Vagina (tissue), 2 donors: ENCODE data around the gene AIG1. TPM values are rescaled to one million over a fixed set of nuclear protein-coding genes. Genes with fewer than 3 reads are reported as not detected.

Experiments used
- DNase-seq, 2 donors: peaks; one replicate each; pipeline ENCODE4 v3.0.0-alpha.2; 2017; ENCODE audit errors: extremely low spot score in 2 of 2
- H3K27ac ChIP-seq: fragments of 200-600 bp; sonication (generic); one replicate; pipeline ENCODE4 v1.5.1; 2019
- H3K27me3 ChIP-seq: fragments of 200-600 bp; sonication (generic); one replicate; pipeline ENCODE4 v1.5.1; 2019
- H3K36me3 ChIP-seq, 2 donors: fragments of 200-600 bp; sonication (generic); one replicate each; pipeline ENCODE4 v1.5.1; 2017 to 2019
- H3K4me1 ChIP-seq: fragments of 200-600 bp; sonication (generic); one replicate; pipeline ENCODE4 v1.5.1; 2019
- H3K4me3 ChIP-seq, 2 donors: fragments of 200-600 bp; sonication (generic); 1 replicate in 1 of 2; 2 replicates in 1 of 2; pipeline ENCODE4 v1.5.1; 2016 to 2019
- H3K9me3 ChIP-seq: fragments of 200-600 bp; sonication (generic); one replicate; pipeline ENCODE4 v1.5.1; 2019
- CTCF ChIP-seq, 3 experiments: fragments of 450-650 bp in 2 of 3; fragments of 200-600 bp in 1 of 3; sonication (generic) in 1 of 3; IDR thresholded peaks; one replicate each; pipeline ENCODE4 v1.5.1; 2017 to 2019; ENCODE audit warnings: antibody characterized with exemption in 3 of 3, mild to moderate bottlenecking in 2 of 3, moderate library complexity in 2 of 3
- POLR2A ChIP-seq, 2 donors: fragments of 450-650 bp; IDR thresholded peaks; one replicate each; pipeline ENCODE4 v1.6.1; 2017; ENCODE audit warnings: antibody characterized with exemption in 2 of 2, mild to moderate bottlenecking in 2 of 2, moderate library complexity in 2 of 2
- POLR2AphosphoS5 ChIP-seq, 2 donors: sonication (generic); formaldehyde crosslinking; IDR thresholded peaks; one replicate each; pipeline ENCODE4 v1.9.0; 2017; ENCODE audit warnings: antibody characterized with exemption in 2 of 2, mild to moderate bottlenecking in 2 of 2, low read depth in 1 of 2; ENCODE audit not compliant: insufficient read depth in 1 of 2
- intact Hi-C: fragments of 100-400 bp; cut with DNase I; formaldehyde crosslinking; loops from one replicate; pipeline ENCODE4 v1.15.1; 2023
- total RNA-seq: library from RNA; depleted of rRNA; stranded (reverse); fragments of >200 nt; gene quantifications from one replicate; pipeline ENCODE4 v1.2.3, GENCODE V29; 2016

Gene AIG1
- total RNA-seq, 1 donor from 2014 or later: 22.3 TPM

GRCh38 chr6:143215771-143216170 lies 155.1 kb downstream of the AIG1 start:
- no peak overlapping the region for H3K27ac ChIP-seq
- H3K9me3 ChIP-seq: no peaks in the 10 kb centered on the region
- TF ChIP-seq POLR2A (IDR thresholded peaks at IDR 0.05) (no peak), POLR2AphosphoS5 (IDR thresholded peaks at IDR 0.05; ENCODE audit: insufficient read depth in 1 of 2, low read depth in 1 of 2) (no peak), CTCF (IDR thresholded peaks at IDR 0.05) (no peak)
- intact Hi-C loops: no loop called here
- no peaks in the 10 kb centered on the region for H3K36me3 ChIP-seq
- no peaks in the 10 kb centered on the region for H3K27me3 ChIP-seq
- DNase-seq: no peak
- H3K4me3 ChIP-seq: no peak overlapping the region
- H3K4me1 ChIP-seq: no peaks in the 10 kb centered on the region

DNA sequence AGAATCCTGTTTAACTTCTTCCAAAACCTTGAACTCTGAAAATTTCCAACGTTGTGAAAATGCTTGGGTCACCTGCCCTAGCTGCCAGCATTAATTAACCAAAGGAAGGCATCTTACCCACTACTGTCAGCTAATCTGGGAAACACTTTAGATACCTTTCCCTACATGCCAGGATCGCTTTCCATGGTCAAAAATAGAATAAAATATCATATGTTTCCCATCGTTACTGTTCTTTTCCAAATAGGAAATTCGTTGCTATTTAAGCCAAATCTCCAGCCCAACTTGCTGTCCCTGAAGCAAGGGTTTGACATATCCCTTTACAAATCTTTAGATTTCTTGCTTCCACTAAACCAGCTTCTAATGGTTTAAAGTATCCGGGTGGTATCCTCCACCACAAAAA lies 157.5 kb downstream of the AIG1 start:
- Histone ChIP-seq H3K27me3 (no peaks in the 10 kb centered on the region), H3K4me1 (no peaks in the 10 kb centered on the region), H3K27ac (no peak overlapping the region), H3K36me3 (no peaks in the 10 kb centered on the region), H3K4me3 (no peak overlapping the region), H3K9me3 (no peaks in the 10 kb centered on the region)
- TF ChIP-seq POLR2A (IDR thresholded peaks at IDR 0.05): no peak
- TF ChIP-seq CTCF (IDR thresholded peaks at IDR 0.05): no peak
- no peak for TF ChIP-seq POLR2AphosphoS5 (IDR thresholded peaks at IDR 0.05; ENCODE audit: insufficient read depth in 1 of 2, low read depth in 1 of 2)
- no peak for DNase-seq
- intact Hi-C loops: no loop called here

DNA sequence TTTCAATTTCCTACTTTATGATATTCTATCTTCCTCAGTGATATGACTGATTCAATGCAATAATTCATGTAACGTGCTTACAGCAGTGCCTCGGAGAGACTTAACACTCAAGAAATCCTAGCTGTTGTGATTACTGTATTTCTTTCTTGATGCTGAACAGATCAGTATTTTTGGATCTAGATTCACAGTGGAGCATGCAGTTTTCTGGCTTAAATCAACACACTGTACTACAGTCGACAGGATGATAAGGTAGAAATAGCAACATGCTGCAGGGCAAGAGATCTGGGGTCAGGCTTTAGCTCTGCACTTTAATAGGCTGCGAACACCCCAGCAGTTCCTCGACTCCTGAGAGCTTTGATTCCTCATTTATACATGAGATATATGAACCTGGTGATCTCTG lies 161.0 kb downstream of the AIG1 start:
- intact Hi-C loops: no loop called here
- no peak for DNase-seq
- Histone ChIP-seq H3K9me3 (no peaks in the 10 kb centered on the region), H3K4me1 (no peaks in the 10 kb centered on the region), H3K36me3 (no peaks in the 10 kb centered on the region), H3K27me3 (no peaks in the 10 kb centered on the region), H3K27ac (no peak overlapping the region), H3K4me3 (no peak overlapping the region)
- TF ChIP-seq POLR2A (IDR thresholded peaks at IDR 0.05) (no peak), POLR2AphosphoS5 (IDR thresholded peaks at IDR 0.05; ENCODE audit: insufficient read depth in 1 of 2, low read depth in 1 of 2) (no peak), CTCF (IDR thresholded peaks at IDR 0.05) (no peak)

- intact Hi-C loops: no loop called here
- Histone ChIP-seq H3K27me3 (no peaks in the 10 kb centered on the region), H3K27ac (no peak overlapping the region)
Observed at GRCh38 chr6:143222310-143222709, 161.6 kb downstream of the AIG1 start.

GRCh38 chr6:143222801-143223231 lies 162.1 kb downstream of the AIG1 start:
- Histone ChIP-seq H3K4me1 (no peaks in the 10 kb centered on the region), H3K4me3 (no peak overlapping the region), H3K27ac (no peak overlapping the region), H3K27me3 (no peaks in the 10 kb centered on the region), H3K9me3 (no peaks in the 10 kb centered on the region), H3K36me3 (no peaks in the 10 kb centered on the region)
- TF ChIP-seq POLR2AphosphoS5 (IDR thresholded peaks at IDR 0.05; ENCODE audit: insufficient read depth in 1 of 2, low read depth in 1 of 2) (no peak), CTCF (IDR thresholded peaks at IDR 0.05) (no peak), POLR2A (IDR thresholded peaks at IDR 0.05) (no peak)
- no peak for DNase-seq
- intact Hi-C loops: no loop called here

More at GRCh38 chr6:143222310-143222709, 161.6 kb downstream of the AIG1 start:
- Histone ChIP-seq H3K4me1 (no peaks in the 10 kb centered on the region), H3K36me3 (no peaks in the 10 kb centered on the region), H3K9me3 (no peaks in the 10 kb centered on the region), H3K4me3 (no peak overlapping the region)
- TF ChIP-seq CTCF (IDR thresholded peaks at IDR 0.05) (no peak), POLR2A (IDR thresholded peaks at IDR 0.05) (no peak), POLR2AphosphoS5 (IDR thresholded peaks at IDR 0.05; ENCODE audit: insufficient read depth in 1 of 2, low read depth in 1 of 2) (no peak)
- DNase-seq: no peak
